ENCODE results near the gene MOV10L1. TPM values are rescaled to one million over a fixed set of nuclear protein-coding genes. Genes with fewer than 3 reads are reported as not detected.

The MOV10L1 gene
- total RNA-seq, 2 experiments from 2014 or later = 0.11 TPM; not detected in 1

DNA sequence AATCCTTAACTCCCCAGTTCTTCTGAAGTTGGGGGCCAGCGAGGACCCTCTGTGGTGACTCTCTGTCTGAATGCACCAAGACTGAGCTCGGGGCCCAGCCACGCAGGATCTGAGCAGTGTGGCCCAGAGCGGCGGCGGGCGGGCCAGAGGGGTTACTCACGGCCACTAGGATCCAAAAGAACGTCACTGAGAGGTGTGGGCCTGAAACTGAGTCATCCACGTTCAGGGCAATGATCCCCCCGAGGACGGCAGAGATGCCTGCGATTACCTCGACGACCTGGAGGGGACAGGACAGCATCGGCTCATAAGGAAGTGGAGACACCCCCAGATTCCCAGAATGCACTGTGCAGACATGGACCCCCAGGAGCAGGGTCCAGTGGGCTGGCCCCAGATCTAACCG, 15.8 kb upstream of the MOV10L1 start:
- CTCF ChIA-PET = no interaction called here
- DNase-seq = no peak
- no peaks in the 10 kb centered on the region for H3K9me3 Mint-ChIP-seq (ENCODE audit: low read depth)
- no peak overlapping the region for H3K4me3 Mint-ChIP-seq
- ATAC-seq = no peak
- H3K4me1 Mint-ChIP-seq = no peaks in the 10 kb centered on the region
- H3K27me3 Mint-ChIP-seq = no peaks in the 10 kb centered on the region
- no peaks in the 10 kb centered on the region for H3K36me3 Mint-ChIP-seq (ENCODE audit: low read depth)
- no peak overlapping the region for H3K27ac Mint-ChIP-seq
- POLR2A ChIA-PET = no interaction called here
- intact Hi-C loops (cut with DNase I, micrococcal nuclease) = no loop called here

DNA sequence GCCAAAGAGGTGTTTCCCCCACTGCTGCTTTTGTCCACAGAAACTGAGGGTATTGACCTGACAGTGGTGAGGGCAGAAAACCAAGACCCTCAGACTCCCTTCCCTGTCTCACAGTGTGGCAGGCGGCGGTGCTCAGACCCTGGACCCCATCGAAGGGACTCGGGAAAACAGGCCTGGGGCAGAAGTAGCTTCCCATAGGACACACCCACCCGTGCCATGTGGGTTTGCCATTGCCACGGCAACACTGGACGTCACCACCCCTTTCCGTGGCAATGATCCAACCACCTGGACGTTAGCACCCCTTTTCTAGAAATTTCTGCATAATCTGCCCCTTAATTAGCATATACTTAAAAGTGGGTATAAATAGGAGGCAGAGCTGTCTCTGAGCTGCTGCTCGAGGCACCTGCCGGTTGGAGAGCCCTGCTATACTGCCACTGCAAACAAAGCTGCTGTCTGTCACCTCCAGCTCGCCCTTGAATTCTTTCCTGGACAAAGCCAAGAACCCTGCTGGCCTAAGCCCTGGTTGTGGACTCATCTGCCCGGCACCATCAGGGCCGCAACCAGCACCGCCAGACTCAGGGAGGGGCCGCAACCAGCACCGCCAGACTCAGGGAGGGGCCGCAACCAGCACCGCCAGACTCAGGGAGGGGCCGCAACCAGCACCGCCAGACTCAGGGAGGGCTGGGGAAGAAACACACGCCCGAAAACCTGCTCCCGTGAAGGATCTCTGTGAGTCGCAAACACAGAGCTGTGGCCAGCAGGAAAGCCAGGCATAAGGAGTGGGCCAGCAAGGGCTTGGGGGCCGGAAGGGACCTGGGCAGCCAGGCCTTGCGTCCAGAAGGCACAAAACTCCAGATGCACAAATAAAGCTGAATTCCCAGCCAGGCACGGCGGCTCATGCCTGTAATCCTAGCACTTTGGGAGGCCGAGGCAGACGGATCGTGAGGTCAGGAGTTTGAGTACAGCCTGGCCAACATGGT, 15.0 kb upstream of the MOV10L1 start:
- Mint-ChIP-seq H3K27ac (no peak overlapping the region), H3K4me1 (no peaks in the 10 kb centered on the region), H3K36me3 (ENCODE audit: low read depth) (no peaks in the 10 kb centered on the region), H3K4me3 (no peak overlapping the region), H3K27me3 (no peaks in the 10 kb centered on the region), H3K9me3 (ENCODE audit: low read depth) (no peaks in the 10 kb centered on the region)
- ChIA-PET CTCF (no interaction called here), POLR2A (no interaction called here)
- intact Hi-C loops (cut with DNase I, micrococcal nuclease) = no loop called here
- no peak for ATAC-seq
- no peak for DNase-seq

DNA sequence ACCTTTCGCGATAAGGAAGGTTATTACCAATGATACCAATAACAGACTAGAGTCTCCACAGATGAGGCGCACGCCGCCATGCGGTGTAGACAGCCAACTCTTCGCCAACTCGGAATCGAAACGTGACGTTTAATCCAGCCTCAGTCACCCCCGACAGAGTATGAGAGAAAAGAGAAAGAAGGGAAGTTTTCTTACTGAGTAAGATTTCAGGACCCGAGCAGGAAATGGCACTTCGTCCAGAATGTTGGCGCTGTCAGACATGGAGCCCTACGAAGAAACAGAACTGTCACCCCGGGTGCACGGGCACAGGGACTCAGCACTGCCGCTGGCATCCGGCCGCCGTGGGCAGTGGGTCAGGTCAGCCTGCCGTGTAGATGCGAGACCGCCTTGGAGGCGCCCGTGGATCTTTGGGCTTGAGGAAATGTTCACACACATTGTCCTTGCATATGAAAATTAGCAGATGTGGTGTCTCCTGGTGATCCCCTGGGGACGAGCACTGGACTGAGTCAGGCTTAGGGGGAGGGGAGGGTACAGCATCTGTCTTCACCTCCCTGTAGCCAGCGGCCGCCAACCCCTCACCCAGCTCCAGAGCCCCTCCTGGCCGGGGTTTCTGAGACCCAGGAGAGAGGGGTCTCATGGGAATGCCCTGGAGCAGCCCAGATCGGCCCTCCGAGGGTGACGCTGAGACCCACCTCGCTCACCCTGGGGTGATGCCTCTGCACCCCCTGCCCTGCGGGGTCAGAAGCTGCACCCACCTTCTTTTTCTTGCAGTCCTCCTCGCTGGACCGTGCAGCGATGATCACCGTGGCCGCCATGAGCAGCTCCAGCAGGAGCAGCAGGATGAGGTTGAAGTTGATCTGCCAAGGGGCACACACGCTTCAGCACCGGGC, 12.9 kb upstream of the MOV10L1 start:
- DNase-seq = no peak
- Mint-ChIP-seq H3K9me3 (ENCODE audit: low read depth) (no peaks in the 10 kb centered on the region), H3K4me3 (no peak overlapping the region), H3K27me3 (no peaks in the 10 kb centered on the region), H3K27ac (no peak overlapping the region), H3K36me3 (ENCODE audit: low read depth) (no peaks in the 10 kb centered on the region), H3K4me1 (no peaks in the 10 kb centered on the region)
- intact Hi-C loops (cut with DNase I, micrococcal nuclease) = no loop called here
- CTCF ChIA-PET = interaction anchor here (0.6 kb wide), 2 partner anchors 65 to 539 kb away, joined by 3 to 4 read pairs; no protein-coding TSS in a partner anchor
- no peak for ATAC-seq
- POLR2A ChIA-PET = no interaction called here

DNA sequence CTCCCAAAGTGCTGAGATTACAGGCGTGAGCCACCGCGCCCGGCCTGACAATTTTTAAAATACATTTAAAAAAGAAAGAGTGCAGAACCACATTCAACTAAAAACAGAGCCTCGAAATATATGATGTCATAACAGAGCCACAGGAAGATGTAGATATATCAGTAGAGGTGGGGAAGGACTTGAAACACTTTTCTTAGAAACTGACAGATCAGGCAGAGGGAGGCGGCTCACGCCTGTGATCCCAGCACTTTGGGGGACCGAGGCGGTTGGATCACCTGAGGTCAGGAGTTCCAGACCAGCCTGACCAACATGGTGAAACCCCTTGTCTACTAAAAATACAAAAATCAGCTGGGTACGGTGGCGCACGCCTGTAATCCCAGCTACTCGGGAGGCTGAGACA, 11.6 kb upstream of the MOV10L1 start:
- intact Hi-C loops (cut with DNase I, micrococcal nuclease) = no loop called here
- H3K4me3 Mint-ChIP-seq = no peak overlapping the region

DNA sequence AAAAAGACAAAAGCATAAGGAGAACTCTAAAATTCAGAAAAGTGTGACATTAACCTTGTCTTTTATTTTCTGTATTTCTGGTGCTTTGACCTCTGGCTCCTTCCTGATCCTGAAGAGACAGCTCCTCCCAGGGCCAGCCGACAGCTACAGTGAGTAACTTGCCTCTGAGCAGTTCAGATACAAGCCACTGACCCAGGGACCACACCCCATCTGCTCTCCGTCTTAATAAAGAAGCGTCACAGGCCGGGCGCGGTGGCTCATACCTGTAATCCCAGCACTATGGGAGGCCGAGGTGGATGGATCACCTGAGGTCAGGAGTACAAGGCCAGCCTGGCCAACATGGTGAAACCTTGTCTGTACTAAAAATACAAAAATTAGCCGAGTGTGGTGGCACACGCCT, 11.0 kb upstream of the MOV10L1 start:
- POLR2A ChIA-PET = no interaction called here
- CTCF ChIA-PET = no interaction called here
- Mint-ChIP-seq H3K9me3 (ENCODE audit: low read depth) (no peaks in the 10 kb centered on the region), H3K27ac (no peak overlapping the region), H3K4me1 (no peaks in the 10 kb centered on the region), H3K4me3 (no peak overlapping the region), H3K27me3 (peaks cover 5% of the 10 kb centered on the region), H3K36me3 (ENCODE audit: low read depth) (no peaks in the 10 kb centered on the region)
- DNase-seq = no peak
- intact Hi-C loops (cut with DNase I, micrococcal nuclease) = no loop called here
- no peak for ATAC-seq

More for the DNA sequence above, 11.6 kb upstream of the MOV10L1 start:
- H3K9me3 Mint-ChIP-seq (ENCODE audit: low read depth) = no peaks in the 10 kb centered on the region
- ATAC-seq = no peak
- no peak for DNase-seq
- peaks cover 5% of the 10 kb centered on the region for H3K27me3 Mint-ChIP-seq
- ChIA-PET POLR2A (no interaction called here), CTCF (no interaction called here)
- no peak overlapping the region for H3K27ac Mint-ChIP-seq
- no peaks in the 10 kb centered on the region for H3K4me1 Mint-ChIP-seq
- H3K36me3 Mint-ChIP-seq (ENCODE audit: low read depth) = no peaks in the 10 kb centered on the region

DNA sequence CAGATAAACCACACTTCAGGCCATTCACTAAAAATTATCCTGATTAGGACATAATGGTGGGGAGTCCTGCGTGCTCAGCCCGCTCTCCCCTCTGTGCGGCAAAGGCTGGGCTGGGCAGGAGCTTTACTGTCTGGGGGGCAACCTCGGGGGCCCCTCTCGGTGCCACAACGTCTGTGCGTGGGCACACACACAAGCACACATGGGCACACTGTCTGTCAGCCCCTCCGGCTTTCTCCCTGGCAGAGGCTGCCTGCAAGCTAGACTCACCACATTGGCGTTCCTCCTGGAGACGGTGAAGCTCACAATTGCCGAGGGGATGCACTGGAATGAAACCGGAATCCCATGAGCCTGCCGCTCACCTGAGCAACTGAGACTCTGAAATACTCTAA, 9.7 kb upstream of the MOV10L1 start:
- H3K4me1 Mint-ChIP-seq = peaks cover 5% of the 10 kb centered on the region
- intact Hi-C loops (cut with DNase I, micrococcal nuclease) = no loop called here
- no peak overlapping the region for H3K4me3 Mint-ChIP-seq
- DNase-seq = no peak
- no peaks in the 10 kb centered on the region for H3K9me3 Mint-ChIP-seq (ENCODE audit: low read depth)
- CTCF ChIA-PET = interaction anchor here (1.1 to 1.4 kb wide), 2 partner anchors 10 to 11 kb away, joined by 3 to 4 read pairs; partner anchors contain the start of gene MOV10L1
- no peak overlapping the region for H3K27ac Mint-ChIP-seq
- POLR2A ChIA-PET = no interaction called here
- no peaks in the 10 kb centered on the region for H3K36me3 Mint-ChIP-seq (ENCODE audit: low read depth)
- H3K27me3 Mint-ChIP-seq = peaks cover 11% of the 10 kb centered on the region
- no peak for ATAC-seq

DNA sequence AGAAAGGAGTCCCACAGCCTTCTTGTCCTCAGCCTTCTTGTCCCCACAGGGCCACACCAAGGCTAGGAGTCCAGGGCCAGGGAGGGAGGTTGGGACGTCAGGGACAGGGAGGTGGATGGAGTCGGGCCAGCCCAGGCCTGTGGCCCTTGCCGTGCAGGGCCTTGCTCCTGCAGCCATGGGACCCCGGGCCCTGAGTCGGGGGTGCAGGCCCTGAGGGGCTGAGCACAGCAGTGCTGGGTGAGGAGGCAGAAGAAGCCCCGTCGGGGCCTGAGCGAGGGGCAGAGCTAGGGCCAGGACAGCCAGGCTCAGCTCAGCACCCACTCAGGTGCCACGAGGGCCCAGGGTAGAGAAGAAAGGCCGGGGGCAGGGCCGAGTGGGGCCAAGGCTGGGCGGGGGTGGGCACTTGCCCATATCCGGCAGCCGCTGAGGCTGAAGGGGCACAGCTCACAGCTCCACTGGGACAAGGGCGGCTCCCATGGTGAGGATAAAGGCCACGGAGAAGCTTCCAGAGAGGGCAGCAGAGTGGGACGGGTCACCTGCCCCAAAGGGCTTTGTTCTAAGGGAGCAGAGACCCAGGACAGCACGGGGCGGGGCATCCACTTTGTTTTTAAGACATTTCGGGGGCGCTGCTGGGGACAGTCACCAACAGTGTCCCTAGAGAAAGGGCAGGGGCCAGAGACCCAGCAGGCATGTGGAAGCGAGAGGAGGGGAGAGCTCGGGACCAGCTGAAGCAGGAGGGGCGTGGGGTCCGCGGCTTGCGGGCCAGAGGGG, 8.2 kb upstream of the MOV10L1 start:
- peaks cover 1% of the 10 kb centered on the region for H3K9me3 Mint-ChIP-seq (ENCODE audit: low read depth)
- no peak overlapping the region for H3K27ac Mint-ChIP-seq
- H3K4me3 Mint-ChIP-seq = no peak overlapping the region
- peaks cover 12% of the 10 kb centered on the region for H3K4me1 Mint-ChIP-seq
- no peaks in the 10 kb centered on the region for H3K36me3 Mint-ChIP-seq (ENCODE audit: low read depth)
- peaks cover 17% of the 10 kb centered on the region for H3K27me3 Mint-ChIP-seq
- intact Hi-C loops (cut with DNase I, micrococcal nuclease) = no loop called here
- DNase-seq (no peak), ATAC-seq (no peak)
- ChIA-PET CTCF (no interaction called here), POLR2A (no interaction called here)

DNA sequence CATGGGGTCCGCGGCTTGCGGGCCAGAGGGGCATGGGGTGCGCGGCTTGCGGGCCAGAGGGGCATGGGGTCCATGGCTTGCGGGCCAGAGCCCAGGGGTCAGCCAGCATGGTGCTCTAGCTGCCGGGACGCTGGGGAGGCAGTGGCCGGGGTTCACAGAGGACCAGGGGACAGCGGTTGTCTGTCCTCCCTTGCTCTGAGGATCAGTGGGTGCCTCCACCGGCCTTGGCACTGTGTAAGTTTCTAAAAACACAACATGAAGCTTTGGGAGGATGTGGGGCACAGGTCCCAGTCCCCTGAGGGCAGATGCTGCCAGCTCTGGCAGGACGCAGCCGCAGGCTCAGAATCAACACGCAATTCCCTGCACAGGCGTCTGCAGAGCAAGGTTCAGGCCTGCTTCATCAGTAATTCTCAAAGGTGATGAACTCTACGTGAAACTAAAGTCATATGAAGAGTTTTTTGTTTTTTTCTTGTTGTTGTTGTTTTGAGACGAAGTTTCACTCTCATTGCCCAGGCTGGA, 7.5 kb upstream of the MOV10L1 start:
- DNase-seq (no peak), ATAC-seq (no peak)
- POLR2A ChIA-PET = no interaction called here
- Mint-ChIP-seq H3K4me1 (peaks cover 12% of the 10 kb centered on the region), H3K27me3 (peaks cover 23% of the 10 kb centered on the region), H3K27ac (no peak overlapping the region), H3K4me3 (no peak overlapping the region), H3K36me3 (ENCODE audit: low read depth) (peaks cover 3% of the 10 kb centered on the region), H3K9me3 (ENCODE audit: low read depth) (peaks cover 8% of the 10 kb centered on the region)
- CTCF ChIA-PET = no interaction called here
- intact Hi-C loops (cut with DNase I, micrococcal nuclease) = no loop called here

DNA sequence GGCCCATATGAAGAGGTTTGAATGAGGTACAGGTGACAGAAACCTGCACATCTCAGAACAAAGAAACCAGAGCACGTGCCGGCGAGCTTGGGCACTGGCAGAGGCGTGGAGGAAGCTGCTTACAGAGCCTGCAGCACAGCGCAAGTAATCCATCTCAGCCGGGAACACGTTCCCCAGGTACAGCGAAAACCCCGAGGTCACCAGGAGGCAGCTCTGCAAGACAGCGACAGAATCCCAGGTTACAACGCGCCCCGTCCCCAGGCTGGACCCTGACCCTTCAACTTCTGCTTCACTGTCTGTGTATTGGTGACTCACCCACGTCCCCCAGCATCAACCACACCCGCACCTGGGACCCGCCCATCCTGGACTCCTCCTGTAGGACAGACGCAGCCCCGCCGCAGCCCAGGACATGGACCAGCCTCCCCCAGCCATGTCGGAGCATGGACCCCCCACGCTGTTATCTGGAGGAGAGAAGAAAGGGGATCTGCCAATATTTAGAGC, 6.8 kb upstream of the MOV10L1 start:
- ChIA-PET POLR2A (no interaction called here), CTCF (no interaction called here)
- peaks cover 4% of the 10 kb centered on the region for H3K36me3 Mint-ChIP-seq (ENCODE audit: low read depth)
- H3K9me3 Mint-ChIP-seq (ENCODE audit: low read depth) = peaks cover 11% of the 10 kb centered on the region
- DNase-seq (no peak), ATAC-seq (no peak)
- H3K27ac Mint-ChIP-seq = no peak overlapping the region
- intact Hi-C loops (cut with DNase I, micrococcal nuclease) = no loop called here
- no peak overlapping the region for H3K4me3 Mint-ChIP-seq
- peaks cover 12% of the 10 kb centered on the region for H3K4me1 Mint-ChIP-seq
- H3K27me3 Mint-ChIP-seq = peaks cover 28% of the 10 kb centered on the region

DNA sequence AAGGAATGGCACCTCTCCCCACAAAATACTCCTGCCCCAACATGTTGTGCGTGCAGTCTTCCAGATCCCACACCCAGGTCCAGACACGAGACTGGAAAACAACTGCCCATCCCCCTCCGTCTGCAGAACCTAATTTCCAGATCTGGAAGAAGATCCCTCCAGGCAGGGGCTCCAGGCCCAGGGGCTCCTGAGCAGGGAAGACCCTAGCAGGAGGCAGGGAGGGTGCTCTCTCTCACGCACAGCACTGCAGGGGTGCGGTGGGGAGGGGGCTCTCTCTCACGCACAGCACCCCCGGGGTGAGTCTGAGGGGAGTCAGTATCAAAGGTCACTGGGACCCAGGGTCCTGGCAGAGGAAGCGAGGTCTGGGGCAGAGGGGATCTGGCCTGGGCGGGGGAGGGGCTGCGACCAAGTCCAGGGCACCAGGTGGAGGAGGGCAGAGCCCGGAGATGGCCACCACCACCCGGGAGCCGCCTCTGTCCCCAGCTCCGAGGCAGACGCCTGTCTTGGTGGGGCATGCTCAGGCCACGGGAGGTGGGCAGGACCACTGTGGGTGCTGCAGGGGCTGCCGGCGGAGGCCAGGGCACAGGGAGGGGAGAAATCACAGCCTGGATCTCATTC, 6.2 kb upstream of the MOV10L1 start:
- Mint-ChIP-seq H3K27ac (no peak overlapping the region), H3K9me3 (ENCODE audit: low read depth) (peaks cover 11% of the 10 kb centered on the region), H3K4me3 (no peak overlapping the region), H3K36me3 (ENCODE audit: low read depth) (peaks cover 4% of the 10 kb centered on the region), H3K4me1 (peaks cover 12% of the 10 kb centered on the region), H3K27me3 (peaks cover 28% of the 10 kb centered on the region)
- intact Hi-C loops (cut with DNase I, micrococcal nuclease) = no loop called here
- ATAC-seq (no peak), DNase-seq (no peak)
- CTCF ChIA-PET = no interaction called here
- POLR2A ChIA-PET = no interaction called here

DNA sequence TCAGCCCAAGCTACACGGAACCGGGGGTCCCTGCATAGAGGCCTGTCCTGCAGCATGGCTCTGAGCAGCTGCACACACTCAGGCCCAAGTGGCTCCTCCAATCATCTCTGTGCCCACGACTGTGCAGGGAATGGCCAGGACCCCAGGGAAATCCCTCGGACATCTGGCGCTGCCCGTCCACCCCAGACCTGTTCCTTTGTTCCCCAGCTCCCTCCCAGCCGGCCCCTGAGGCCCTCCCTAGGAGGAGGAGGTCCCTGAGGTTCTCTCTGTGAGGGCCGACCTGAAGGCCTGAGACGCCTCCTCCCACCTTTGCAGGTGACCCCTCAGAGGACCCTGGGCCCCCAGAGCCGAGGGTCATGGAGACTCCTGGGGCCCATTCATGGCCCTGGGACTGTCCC, 5.7 kb upstream of the MOV10L1 start:
- H3K27ac Mint-ChIP-seq = no peak overlapping the region
- H3K9me3 Mint-ChIP-seq (ENCODE audit: low read depth) = peaks cover 11% of the 10 kb centered on the region
- ChIA-PET CTCF (interaction anchor here (0.7 to 1.6 kb wide), 3 partner anchors 31 to 153 kb away, joined by 3 to 5 read pairs (median 4); no protein-coding TSS in a partner anchor), POLR2A (no interaction called here)
- intact Hi-C loops (cut with DNase I, micrococcal nuclease) = no loop called here
- DNase-seq (no peak), ATAC-seq (no peak)
- H3K36me3 Mint-ChIP-seq (ENCODE audit: low read depth) = peaks cover 4% of the 10 kb centered on the region
- H3K4me1 Mint-ChIP-seq = peaks cover 12% of the 10 kb centered on the region
- H3K4me3 Mint-ChIP-seq = no peak overlapping the region
- peaks cover 28% of the 10 kb centered on the region for H3K27me3 Mint-ChIP-seq

Data from activated CD4-positive, alpha-beta T cell treated with anti-CD3 and anti-CD28 coated beads for 36 hours (primary cell).